ENCODE measurements around the gene CHD6.
A peak's percentile ranks its signal among the peaks of the same experiment; 100 is the strongest.

The CHD6 gene

GRCh38 chr20:41617059-41617901 lies 897 bp downstream of the CHD6 start (continued):
- TF ChIP-seq ZSCAN4 (tag by site-specific recombination; IDR thresholded peaks at IDR 0.05) (no peak), GLIS1 (tag by site-specific recombination; IDR thresholded peaks at IDR 0.05) (no peak), ZNF704 (tag by site-specific recombination; IDR thresholded peaks at IDR 0.05) (no peak), KLF9 (tag by site-specific recombination; IDR thresholded peaks at IDR 0.05; ENCODE audit: low read depth) (peak; percentile 74; the same call in 1 of the 2 replicates), OVOL3 (tag by site-specific recombination; IDR thresholded peaks at IDR 0.05) (no peak), ZNF214 (tag by site-specific recombination; IDR thresholded peaks at IDR 0.05; ENCODE audit: borderline replicate concordance) (no peak), ZNF707 (tag by site-specific recombination; IDR thresholded peaks at IDR 0.05) (no peak), PRDM6 (tag by site-specific recombination; IDR thresholded peaks at IDR 0.05) (peak; percentile 69), ZNF157 (tag by site-specific recombination; IDR thresholded peaks at IDR 0.05) (no peak), ZNF610 (tag by site-specific recombination; IDR thresholded peaks at IDR 0.05; ENCODE audit: borderline replicate concordance) (no peak), ZNF561 (tag by site-specific recombination; IDR thresholded peaks at IDR 0.05; ENCODE audit: borderline replicate concordance) (no peak), ZNF398 (tag by site-specific recombination; IDR thresholded peaks at IDR 0.05) (0 out of 2 replicates have a peak, but pooled peaks have one; percentile 14), SALL2 (tag by site-specific recombination; IDR thresholded peaks at IDR 0.05; ENCODE audit: borderline replicate concordance) (no peak), ZNF626 (tag by site-specific recombination; IDR thresholded peaks at IDR 0.05) (no peak), ZNF558 (tag by site-specific recombination; IDR thresholded peaks at IDR 0.05) (no peak), EGR2 (tag by site-specific recombination; IDR thresholded peaks at IDR 0.05; ENCODE audit: low read depth) (peak; percentile 62), ZIC2 (tag by site-specific recombination; IDR thresholded peaks at IDR 0.05) (0 out of 2 replicates have a peak, but pooled peaks have one; percentile 26), ZBTB21 (tag by site-specific recombination; IDR thresholded peaks at IDR 0.05) (no peak), KLF16 (tag by site-specific recombination; IDR thresholded peaks at IDR 0.05) (peak; percentile 91), KLF17 (tag by site-specific recombination; IDR thresholded peaks at IDR 0.05) (0 out of 2 replicates have a peak, but pooled peaks have one; percentile 35), WT1 (tag by site-specific recombination; IDR thresholded peaks at IDR 0.05) (no peak), ZNF777 (tag by site-specific recombination; IDR thresholded peaks at IDR 0.05; ENCODE audit: borderline replicate concordance) (no peak), ZNF837 (tag by site-specific recombination; IDR thresholded peaks at IDR 0.05) (no peak), SP7 (tag by site-specific recombination; IDR thresholded peaks at IDR 0.05) (0 out of 2 replicates have a peak, but pooled peaks have one; percentile 24)
- TF ChIP-seq, protein P1, sequence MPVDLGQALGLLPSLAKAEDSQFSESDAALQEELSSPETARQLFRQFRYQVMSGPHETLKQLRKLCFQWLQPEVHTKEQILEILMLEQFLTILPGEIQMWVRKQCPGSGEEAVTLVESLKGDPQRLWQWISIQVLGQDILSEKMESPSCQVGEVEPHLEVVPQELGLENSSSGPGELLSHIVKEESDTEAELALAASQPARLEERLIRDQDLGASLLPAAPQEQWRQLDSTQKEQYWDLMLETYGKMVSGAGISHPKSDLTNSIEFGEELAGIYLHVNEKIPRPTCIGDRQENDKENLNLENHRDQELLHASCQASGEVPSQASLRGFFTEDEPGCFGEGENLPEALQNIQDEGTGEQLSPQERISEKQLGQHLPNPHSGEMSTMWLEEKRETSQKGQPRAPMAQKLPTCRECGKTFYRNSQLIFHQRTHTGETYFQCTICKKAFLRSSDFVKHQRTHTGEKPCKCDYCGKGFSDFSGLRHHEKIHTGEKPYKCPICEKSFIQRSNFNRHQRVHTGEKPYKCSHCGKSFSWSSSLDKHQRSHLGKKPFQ (tag by site-specific recombination; IDR thresholded peaks at IDR 0.05), result no peak
- TF ChIP-seq, protein P2, sequence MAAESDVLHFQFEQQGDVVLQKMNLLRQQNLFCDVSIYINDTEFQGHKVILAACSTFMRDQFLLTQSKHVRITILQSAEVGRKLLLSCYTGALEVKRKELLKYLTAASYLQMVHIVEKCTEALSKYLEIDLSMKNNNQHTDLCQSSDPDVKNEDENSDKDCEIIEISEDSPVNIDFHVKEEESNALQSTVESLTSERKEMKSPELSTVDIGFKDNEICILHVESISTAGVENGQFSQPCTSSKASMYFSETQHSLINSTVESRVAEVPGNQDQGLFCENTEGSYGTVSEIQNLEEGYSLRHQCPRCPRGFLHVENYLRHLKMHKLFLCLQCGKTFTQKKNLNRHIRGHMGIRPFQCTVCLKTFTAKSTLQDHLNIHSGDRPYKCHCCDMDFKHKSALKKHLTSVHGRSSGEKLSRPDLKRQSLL (tag by site-specific recombination; IDR thresholded peaks at IDR 0.05), result no peak
- TF ChIP-seq, protein P3, sequence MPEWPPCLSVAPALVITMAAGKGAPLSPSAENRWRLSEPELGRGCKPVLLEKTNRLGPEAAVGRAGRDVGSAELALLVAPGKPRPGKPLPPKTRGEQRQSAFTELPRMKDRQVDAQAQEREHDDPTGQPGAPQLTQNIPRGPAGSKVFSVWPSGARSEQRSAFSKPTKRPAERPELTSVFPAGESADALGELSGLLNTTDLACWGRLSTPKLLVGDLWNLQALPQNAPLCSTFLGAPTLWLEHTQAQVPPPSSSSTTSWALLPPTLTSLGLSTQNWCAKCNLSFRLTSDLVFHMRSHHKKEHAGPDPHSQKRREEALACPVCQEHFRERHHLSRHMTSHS (tag by site-specific recombination; IDR thresholded peaks at IDR 0.05), result no peak
